ENCODE data around the gene PWWP2B. TPM values are rescaled to one million over a fixed set of nuclear protein-coding genes. Genes with fewer than 3 reads are reported as not detected.

PWWP2B gene
- total and polyA plus RNA-seq, 2 of the 4 experiments (the other 2 are of a cell fraction) = 1.7 to 2.2 TPM

GRCh38 chr10:132422903-132423825 is 26.2 kb downstream of the PWWP2B start:
- H3K4me3 ChIP-seq (ENCODE audit: insufficient read depth, low read depth, low read length) = no peak overlapping the region
- DNase-seq (no peak), ATAC-seq (ENCODE audit: low read depth) (no peak)
- H3K14ac ChIP-seq (replicated peaks; ENCODE audit: low read depth, low read length) = 0 out of 2 replicates have a peak overlapping the region, but pooled peaks have one; percentile 1
- no peak overlapping the region for H3K27ac ChIP-seq (ENCODE audit: insufficient read depth, low read length)
- H3K36me3 ChIP-seq (ENCODE audit: control insufficient read depth, insufficient read depth, low read length) = no peaks in the 10 kb centered on the region
- no peak overlapping the region for H2BK5ac ChIP-seq (ENCODE audit: low read depth, low read length, poor library complexity, severe bottlenecking)
- TF ChIP-seq SMC3 (IDR thresholded peaks at IDR 0.05; ENCODE audit: low read depth, low read length) (no peak), CEBPB (IDR thresholded peaks at IDR 0.05; ENCODE audit: low read depth, low read length) (no peak), USF2 (IDR thresholded peaks at IDR 0.05; ENCODE audit: low read depth, low read length) (no peak), NFE2L2 (IDR thresholded peaks at IDR 0.05; ENCODE audit: low read depth, low read length) (no peak), RAD21 (IDR thresholded peaks at IDR 0.05; ENCODE audit: low read length) (no peak)
- no peak overlapping the region for H2BK20ac ChIP-seq (ENCODE audit: low read depth, low read length)
- peaks cover 9% of the 10 kb centered on the region for H3K4me1 ChIP-seq (ENCODE audit: control insufficient read depth, insufficient read depth, low read length)
- no peak overlapping the region for H3K18ac ChIP-seq (ENCODE audit: low read depth, low read length)
- H2AK5ac ChIP-seq (ENCODE audit: low read depth, low read length) = peak overlapping the region; percentile 60; the same call in 1 of the 2 replicates
- no peaks in the 10 kb centered on the region for H4K20me1 ChIP-seq (ENCODE audit: insufficient read depth, low read length)
- no peaks in the 10 kb centered on the region for H3K9me3 ChIP-seq (ENCODE audit: control insufficient read depth, insufficient read depth, low read length)
- H3K79me1 ChIP-seq (ENCODE audit: low read depth in 1 of 2, low read length in 2 of 2) = peaks cover 0 to 5% of the 10 kb centered on the region in 2 experiments; a peak in 1 of 4 replicates
- no peak overlapping the region for H2BK120ac ChIP-seq (ENCODE audit: low read depth, low read length)
- ChIA-PET POLR2A (ENCODE audit: unreplicated experiment) (no interaction called here), CTCF (no interaction called here)
- H3K9me1 ChIP-seq (ENCODE audit: insufficient read depth, low read length) = peaks cover 5% of the 10 kb centered on the region
- in situ Hi-C loops (cut with MboI; ENCODE audit: low sequenced_read_pairs) (no loop called here), intact Hi-C loops (cut with micrococcal nuclease) (no loop called here), dilution Hi-C loops (cut with HindIII; ENCODE audit: low sequenced_read_pairs, unreplicated experiment) (no loop called here)
- H3K4ac ChIP-seq (ENCODE audit: low read depth, low read length) = no peak overlapping the region
- H2AFZ ChIP-seq (replicated peaks; ENCODE audit: low read length, poor library complexity) = peak overlapping the region; percentile 53
- H2AK9ac ChIP-seq (replicated peaks; ENCODE audit: low read depth, low read length, poor library complexity) = no peak overlapping the region
- H4K91ac ChIP-seq (ENCODE audit: insufficient read depth, low read depth, low read length) = no peak overlapping the region
- no peak overlapping the region for H2BK15ac ChIP-seq (ENCODE audit: low read depth, low read length)
- H3K23ac ChIP-seq (ENCODE audit: low read depth, low read length) = no peak overlapping the region
- no peak overlapping the region for H3K56ac ChIP-seq (ENCODE audit: extremely low read depth, insufficient read depth, low read length)
- no peak overlapping the region for H4K8ac ChIP-seq (ENCODE audit: low read depth in 2 of 2, low read length in 2 of 2)
- 99% methylated on average over 10 of the region's 26 CpGs; no CpG with 5 or more reads in 1 of the 2 experiments for WGBS, 2 experiments (ENCODE audit: extremely low coverage in 2 of 2, insufficient read length in 1 of 2)
- H3K4me2 ChIP-seq (ENCODE audit: low read depth, low read length) = no peak overlapping the region
- no peak overlapping the region for H3K9ac ChIP-seq (ENCODE audit: low read depth, low read length)
- no TSS peak for BruUV-seq (replicated peaks)
- no peak overlapping the region for H4K5ac ChIP-seq (ENCODE audit: low read depth, low read length)
- H3K27me3 ChIP-seq (ENCODE audit: control insufficient read depth, insufficient read depth, low read length) = no peaks in the 10 kb centered on the region

Data from IMR-90 (cell line).